Stimulated activated CD4-positive, alpha-beta T cell treated with anti-CD3 and anti-CD28 coated beads, Interleukin-15, amount 100 ng/mL, for 48 hours (primary cell): ENCODE measurements around the gene AGBL5.

Experiments used
- DNase-seq, 2 donors: peaks; one replicate each; pipeline ENCODE4 v3.0.0-alpha.2; 2020; ENCODE audit warnings: low read depth in 2 of 2

The AGBL5 gene

DNA sequence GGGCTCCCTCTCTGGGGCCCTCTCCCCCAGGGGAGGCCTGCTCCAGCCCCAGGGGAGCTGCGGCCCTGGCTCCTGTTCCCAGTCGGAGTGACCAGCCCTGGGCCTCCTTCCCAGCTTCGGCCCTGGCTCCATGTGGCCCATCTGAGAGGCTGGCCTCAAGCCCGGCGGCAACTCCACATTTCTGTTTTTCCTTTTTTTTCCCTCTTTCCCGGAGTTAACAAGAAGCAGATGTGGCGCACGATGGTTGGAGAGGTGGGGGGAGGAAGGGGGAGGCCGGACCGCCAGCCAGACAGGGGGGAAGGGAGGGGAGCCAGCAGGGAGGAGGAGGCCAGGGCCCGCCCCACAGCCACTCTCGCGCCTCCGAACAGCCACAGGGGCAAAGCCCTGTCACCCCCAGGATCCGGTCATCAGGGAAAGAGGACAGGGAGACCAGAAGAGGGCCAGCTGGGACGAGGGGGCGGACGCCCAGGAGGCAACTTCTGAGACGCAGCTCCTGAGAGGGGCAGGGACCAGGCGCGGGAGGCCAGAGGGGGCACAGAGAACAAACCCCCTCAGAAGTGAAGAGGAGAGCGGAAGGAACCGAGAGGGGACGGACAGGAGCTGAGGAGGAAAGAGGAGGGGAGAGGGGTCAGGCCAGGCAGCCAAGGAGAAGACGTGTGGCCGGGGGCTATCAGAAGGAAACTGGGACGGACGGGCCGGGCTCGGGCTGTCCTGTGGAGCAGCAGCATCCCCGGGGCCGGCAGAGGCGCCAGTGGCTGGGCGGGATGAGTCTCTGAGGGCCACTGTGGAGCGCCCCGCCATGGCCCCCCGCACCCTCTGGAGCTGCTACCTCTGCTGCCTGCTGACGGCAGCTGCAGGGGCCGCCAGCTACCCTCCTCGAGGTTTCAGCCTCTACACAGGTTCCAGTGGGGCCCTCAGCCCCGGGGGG lies 27.1 kb downstream of the AGBL5 start, which contains the start of gene EMILIN1:
Gene EMILIN1, plus strand, starts transcription at position 349 of the 928 bp plus-strand sequence. Its CDS starts 451 bp downstream, at position 800.
- DNase-seq, result no peak

DNA sequence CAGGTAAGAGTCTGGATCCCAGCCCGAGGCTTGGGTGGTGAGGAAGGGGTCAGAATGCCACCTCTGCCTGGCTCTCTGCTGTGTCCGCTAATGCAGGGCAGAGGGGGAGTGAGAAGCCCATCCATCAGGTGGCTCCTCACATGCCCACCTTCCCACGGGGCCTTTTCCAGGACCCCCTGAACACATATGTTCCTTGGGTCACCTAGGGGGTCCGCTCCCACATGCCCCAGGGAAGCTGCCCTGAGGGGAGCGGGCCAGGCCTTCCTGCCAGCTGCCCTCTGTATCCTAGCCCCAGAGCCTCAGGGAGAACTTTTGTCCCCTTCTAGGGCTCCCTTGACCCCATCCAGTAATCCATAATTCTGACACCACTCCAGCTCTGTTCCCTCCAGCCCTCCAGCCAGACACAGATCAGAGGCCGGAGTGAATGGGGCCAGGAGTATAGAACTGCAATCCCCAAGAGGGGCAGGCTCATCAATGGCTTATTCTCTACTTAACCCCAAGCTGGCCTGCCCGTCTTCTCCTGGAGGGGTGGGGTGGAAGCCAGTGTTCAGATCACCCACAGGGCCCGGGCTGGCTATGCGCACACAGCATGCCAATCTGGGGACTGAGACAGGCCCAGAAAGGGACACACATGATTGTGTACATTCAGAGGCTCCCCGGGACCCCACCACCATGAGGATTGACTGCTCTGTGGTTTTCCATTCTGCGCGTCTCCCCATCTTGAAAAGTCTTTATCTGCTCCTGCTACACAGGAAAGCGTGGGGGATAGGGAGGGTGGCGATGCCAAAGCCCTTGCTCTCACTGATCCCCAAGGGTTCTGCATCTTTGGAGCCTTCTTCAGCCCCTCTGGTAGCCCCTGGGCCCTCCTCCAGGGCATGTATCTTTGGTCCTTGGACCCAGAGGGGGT lies 28.0 kb downstream of the AGBL5 start:
- no peak for DNase-seq

DNA sequence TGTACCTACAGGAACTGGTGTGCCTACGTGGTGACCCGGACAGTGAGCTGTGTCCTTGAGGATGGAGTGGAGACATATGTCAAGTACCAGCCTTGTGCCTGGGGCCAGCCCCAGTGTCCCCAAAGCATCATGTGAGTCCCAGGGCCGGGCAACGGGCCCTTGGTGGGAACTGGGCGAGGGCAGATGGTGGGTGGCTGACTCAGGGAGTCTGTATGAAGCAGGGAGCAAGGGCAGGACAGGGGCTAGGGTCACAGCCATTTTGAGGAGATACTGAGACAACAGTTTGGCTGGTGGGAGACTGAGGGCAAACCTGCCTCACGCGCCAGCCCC lies 28.6 kb downstream of the AGBL5 start:
- DNase-seq, result no peak

DNA sequence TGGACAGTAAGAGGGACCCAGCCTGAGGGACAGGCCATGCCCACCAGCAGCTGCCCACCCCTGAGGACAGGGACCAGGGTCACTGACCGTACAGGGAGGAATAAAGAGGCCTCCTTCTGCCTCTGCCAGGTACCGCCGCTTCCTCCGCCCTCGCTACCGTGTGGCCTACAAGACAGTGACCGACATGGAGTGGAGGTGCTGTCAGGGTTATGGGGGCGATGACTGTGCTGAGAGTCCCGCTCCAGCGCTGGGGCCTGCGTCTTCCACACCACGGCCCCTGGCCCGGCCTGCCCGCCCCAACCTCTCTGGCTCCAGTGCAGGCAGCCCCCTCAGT lies 29.1 kb downstream of the AGBL5 start:
- DNase-seq, result no peak

DNA sequence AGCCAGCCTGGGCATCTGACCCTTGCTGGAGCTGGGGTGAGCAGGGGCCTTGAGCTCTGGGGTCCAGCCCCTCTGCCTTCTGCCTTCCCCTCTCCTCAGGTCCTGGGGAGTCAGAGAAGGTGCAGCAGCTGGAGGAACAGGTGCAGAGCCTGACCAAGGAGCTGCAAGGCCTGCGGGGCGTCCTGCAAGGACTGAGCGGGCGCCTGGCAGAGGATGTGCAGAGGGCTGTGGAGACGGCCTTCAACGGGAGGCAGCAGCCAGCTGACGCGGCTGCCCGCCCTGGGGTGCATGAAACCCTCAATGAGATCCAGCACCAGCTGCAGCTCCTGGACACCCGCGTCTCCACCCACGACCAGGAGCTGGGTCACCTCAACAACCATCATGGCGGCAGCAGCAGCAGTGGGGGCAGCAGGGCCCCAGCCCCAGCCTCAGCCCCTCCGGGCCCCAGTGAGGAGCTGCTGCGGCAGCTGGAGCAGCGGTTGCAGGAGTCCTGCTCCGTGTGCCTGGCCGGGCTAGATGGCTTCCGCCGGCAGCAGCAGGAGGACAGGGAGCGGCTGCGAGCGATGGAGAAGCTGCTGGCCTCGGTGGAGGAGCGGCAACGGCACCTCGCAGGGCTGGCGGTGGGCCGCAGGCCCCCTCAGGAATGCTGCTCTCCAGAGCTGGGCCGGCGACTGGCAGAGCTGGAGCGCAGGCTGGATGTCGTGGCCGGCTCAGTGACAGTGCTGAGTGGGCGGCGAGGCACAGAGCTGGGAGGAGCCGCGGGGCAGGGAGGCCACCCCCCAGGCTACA lies 30.7 kb downstream of the AGBL5 start:
- no peak for DNase-seq

DNA sequence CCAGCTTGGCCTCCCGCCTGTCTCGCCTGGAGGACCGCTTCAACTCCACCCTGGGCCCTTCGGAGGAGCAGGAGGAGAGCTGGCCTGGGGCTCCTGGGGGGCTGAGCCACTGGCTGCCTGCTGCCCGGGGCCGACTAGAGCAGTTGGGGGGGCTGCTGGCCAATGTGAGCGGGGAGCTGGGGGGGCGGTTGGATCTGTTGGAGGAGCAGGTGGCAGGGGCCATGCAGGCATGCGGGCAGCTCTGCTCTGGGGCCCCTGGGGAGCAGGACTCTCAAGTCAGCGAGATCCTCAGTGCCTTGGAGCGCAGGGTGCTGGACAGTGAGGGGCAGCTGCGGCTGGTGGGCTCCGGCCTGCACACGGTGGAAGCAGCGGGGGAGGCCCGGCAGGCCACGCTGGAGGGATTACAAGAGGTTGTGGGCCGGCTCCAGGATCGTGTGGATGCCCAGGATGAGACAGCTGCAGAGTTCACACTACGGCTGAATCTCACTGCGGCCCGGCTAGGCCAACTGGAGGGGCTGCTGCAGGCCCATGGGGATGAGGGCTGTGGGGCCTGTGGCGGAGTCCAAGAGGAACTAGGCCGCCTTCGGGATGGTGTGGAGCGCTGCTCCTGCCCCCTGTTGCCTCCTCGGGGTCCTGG lies 31.4 kb downstream of the AGBL5 start:
- no peak for DNase-seq

DNA sequence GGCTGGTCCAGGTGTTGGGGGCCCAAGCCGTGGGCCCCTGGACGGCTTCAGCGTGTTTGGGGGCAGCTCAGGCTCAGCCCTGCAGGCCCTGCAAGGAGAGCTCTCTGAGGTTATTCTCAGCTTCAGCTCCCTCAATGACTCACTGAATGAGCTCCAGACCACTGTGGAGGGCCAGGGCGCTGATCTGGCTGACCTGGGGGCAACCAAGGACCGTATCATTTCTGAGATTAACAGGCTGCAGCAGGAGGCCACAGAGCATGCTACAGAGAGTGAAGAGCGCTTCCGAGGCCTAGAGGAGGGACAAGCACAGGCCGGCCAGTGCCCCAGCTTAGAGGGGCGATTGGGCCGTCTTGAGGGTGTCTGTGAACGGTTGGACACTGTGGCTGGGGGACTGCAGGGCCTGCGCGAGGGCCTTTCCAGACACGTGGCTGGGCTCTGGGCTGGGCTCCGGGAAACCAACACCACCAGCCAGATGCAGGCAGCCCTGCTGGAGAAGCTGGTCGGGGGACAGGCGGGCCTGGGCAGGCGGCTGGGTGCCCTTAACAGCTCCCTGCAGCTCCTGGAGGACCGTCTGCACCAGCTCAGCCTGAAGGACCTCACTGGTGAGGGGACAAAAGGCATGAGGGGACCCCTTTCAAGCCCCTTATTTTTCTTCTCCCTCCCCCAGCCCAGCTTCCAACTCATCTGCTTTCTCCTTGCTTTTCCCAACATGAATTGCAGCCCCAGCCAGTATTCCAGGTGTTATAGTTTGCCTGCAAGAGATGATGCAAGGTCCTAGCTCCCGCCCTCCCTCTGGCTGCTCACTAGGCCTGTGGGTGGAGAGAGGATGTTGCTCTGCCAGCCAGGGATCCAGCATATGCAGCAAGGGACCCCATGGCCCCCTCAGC lies 32.2 kb downstream of the AGBL5 start:
- DNase-seq, result no peak

DNA sequence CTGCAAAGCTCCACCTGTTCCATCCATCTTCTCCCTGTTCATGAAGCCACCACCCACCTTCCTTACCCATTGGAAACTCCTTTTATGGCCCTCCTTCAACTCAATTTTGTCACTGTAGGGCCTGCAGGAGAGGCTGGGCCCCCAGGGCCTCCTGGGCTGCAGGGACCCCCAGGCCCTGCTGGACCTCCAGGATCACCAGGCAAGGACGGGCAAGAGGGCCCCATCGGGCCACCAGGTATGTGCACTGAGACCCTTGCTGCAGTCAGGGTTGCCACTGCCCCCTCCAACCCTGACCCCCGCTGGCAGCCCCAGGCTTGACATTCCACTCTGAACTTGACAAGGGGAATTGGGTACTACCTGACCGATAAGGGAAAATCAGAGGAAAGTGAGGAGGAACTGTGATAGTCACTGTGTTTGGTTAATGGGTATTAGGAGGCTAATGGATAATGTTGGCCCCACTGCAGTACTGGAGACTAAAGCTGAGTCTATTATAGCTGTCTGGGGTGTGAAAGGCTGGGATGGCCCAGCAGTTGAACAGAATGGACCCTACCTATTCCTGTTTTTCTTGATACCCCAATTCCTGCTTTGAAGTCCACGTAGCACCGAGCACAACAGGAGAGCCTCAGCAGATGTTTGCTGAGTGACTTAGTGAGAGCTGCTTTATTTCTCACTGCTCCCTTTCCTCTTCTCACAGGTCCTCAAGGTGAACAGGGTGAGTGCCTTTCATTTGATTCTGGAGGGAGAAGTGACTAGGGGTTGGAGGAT lies 33.0 kb downstream of the AGBL5 start:
- DNase-seq, result no peak

DNA sequence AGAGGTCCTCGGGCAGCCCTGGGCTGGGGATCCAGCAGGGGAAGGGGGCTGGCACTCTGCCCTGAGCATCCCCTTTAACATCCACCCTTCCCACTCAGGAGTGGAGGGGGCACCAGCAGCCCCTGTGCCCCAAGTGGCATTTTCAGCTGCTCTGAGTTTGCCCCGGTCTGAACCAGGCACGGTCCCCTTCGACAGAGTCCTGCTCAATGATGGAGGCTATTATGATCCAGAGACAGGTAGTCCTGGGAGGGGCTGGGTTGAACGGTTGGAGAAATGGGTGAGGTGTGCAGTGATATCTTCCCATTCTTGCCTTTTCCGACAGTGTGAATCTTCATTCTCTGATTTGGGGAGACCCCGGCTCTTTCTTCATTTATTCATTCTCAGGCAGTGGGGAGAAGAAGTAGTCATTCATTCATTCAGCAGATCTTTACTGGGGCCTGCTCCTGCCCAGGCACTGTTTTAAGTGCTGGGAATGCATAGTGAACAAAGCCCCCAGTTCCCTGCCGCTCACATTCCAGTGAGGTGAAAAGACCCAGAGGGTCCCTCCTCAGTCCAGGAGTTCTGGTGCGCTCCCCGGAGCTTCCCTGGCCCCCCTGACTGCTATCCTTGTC lies 33.7 kb downstream of the AGBL5 start:
- DNase-seq, result no peak

DNA sequence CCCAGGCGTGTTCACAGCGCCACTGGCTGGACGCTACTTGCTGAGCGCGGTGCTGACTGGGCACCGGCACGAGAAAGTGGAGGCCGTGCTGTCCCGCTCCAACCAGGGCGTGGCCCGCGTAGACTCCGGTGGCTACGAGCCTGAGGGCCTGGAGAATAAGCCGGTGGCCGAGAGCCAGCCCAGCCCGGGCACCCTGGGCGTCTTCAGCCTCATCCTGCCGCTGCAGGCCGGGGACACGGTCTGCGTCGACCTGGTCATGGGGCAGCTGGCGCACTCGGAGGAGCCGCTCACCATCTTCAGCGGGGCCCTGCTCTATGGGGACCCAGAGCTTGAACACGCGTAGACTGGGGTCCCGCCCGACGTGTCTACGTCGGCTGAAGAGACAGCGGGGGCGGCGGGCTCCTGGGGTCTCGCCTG lies 34.2 kb downstream of the AGBL5 start:
- no peak for DNase-seq

DNA sequence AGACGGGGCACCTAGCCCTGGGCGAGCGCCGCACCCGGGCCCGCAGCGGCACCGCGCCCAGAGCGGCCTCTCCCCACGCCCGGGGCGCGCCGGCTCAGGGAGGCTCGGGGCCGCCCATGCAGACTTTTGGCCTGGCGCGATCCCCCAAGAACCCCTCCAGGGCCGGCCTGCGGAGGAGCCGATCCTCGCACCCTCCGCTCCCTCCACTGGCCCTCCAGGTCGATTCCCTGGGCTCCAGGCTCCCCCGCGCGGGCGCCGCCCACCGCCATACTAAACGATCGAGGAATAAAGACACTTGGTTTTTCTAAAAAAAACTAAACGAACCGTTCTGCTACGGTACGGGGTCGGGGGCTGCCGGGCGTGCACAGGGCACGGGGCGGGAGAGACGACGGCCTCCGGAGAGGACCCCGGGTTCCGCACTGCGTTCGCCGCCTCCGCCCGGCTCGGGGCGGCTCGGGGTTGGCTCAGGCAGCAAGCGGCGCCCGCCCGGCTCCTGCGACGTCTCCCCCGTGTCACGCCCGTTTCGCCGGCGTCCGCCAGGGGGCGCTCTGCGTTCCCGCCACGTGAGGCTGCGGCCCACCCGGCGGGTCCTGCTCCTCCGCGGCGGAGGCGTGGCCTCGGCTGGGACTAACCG lies 34.7 kb downstream of the AGBL5 start:
- peak; percentile 90 to 97 for DNase-seq

DNA sequence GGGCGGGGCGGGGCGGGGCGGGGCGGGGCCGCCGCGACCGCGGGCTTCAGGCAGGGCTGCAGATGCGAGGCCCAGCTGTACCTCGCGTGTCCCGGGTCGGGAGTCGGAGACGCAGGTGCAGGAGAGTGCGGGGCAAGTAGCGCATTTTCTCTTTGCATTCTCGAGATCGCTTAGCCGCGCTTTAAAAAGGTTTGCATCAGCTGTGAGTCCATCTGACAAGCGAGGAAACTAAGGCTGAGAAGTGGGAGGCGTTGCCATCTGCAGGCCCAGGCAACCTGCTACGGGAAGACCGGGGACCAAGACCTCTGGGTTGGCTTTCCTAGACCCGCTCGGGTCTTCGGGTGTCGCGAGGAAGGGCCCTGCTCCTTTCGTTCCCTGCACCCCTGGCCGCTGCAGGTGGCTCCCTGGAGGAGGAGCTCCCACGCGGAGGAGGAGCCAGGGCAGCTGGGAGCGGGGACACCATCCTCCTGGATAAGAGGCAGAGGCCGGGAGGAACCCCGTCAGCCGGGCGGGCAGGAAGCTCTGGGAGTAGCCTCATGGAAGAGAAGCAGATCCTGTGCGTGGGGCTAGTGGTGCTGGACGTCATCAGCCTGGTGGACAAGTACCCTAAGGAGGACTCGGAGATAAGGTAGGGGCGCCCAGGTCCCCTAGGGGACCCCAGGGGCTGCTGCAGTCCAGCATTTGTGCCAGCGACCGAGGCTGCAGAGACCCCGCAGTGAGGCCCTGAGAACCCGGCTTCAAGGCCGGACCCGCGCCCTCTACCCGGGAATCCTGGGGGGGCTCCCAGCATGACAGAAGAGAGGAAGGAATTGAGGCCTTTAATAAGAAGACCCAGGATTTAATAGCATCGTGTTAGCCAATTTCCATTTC lies 35.5 kb downstream of the AGBL5 start, which contains the start of gene KHK:
Gene KHK, plus strand, starts transcription at position 49 of the 870 bp plus-strand sequence. Its CDS starts 488 bp downstream, at position 537.
- no peak for DNase-seq

DNA sequence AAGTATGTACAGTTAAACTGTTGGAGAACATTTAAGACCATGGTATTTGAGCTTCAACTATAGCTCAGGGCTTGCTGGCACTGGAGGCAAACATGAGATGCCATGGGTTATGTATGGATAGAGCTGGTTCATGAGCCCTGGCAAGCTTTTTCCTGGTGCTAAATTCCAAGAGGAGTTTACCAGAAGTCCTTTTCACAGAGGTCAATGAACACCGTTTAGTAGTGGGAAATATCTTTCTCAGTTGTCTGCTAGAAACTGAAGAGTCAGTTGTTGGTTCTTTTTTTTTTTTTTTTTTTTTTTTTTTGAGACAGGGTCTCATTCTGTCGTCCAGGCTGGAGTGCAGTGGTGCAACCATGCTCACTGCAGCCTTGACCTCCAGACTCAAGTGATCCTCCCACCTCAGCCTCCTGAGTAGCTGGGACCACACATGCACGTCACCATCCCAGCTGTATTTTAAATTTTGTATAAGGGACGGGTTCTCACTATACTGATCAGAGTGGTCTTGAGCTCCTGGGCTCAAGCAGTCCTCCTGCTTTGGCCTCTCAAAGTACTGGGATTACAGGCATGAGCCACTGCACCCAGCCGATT lies 36.4 kb downstream of the AGBL5 start:
- no peak for DNase-seq

DNA sequence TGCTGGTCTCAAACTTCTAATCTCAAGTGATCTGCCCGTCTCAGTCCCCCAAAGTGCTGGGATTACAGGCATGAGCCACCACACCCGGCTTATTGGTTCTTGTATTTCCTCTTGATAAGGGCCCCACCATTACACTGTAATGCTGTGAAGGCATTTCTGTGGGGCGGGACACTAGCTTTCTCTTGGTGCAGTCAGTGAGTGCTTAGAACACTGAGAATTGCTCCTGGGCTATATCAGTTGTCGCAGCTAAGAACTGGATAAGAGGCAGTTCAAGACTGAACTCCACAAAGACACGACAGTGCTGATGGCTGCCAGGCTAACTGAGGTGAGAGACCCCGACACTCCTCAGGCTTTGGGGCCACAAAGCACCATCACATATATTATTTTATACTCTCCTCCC lies 37.2 kb downstream of the AGBL5 start:
- no peak for DNase-seq

DNA sequence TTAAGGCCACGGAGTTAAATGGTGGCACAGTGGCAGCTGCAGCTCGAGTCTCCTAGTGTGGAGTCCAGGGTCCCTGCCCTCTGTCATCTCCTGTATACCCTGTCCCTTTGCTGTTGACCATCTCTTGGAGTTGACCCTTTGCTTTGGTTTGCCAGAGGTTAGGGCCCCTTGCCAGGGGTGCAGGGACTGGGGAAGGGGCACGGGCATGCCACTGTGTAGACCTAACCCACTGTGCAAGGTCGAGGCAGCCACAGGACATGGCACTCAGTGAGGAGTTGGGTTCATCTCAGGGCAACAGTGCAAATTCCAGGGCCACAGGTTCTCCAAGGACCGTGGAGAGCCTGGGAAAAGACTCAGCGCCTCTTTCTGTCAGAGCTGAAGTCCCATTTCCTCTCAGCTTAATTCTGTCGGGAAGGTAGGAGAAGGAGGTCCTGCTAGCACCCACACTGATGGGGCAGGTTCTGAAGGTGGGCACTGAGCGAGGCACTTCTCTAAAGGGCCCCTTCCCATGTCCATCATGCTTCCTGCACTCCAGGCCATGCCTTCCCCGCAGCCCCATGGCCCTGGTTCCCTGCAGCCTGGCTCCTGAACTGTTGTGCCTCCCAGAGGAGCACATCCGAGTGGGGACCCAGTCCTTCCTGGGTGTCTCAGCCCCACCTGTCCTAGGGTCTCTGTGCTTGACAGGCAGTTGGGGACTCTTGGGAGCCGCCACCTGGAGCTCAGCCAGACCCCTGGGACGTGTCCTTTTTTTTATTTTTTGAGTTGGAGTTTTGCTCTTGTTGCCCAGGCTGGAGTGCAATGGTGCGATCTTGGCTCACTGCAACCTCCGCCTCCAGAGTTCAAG lies 37.9 kb downstream of the AGBL5 start:
- no peak for DNase-seq
